ENCODE measurements around the gene USP7.
A peak's percentile ranks its signal among the peaks of the same experiment; 100 is the strongest.
"Not testable (repeated sequence)": the region's sequence is repeated elsewhere in the genome, so short reads cannot be mapped to it uniquely, and the experiment has no call there.

The USP7 gene

GRCh38 chr16:8878523-8878911 lies 85.2 kb downstream of the USP7 start:
- no peak for DNase-seq (ENCODE audit: low spot score)

- no peak for DNase-seq (ENCODE audit: low spot score)
These were observed 85.7 kb downstream of the USP7 start for GRCh38 chr16:8877894-8878522.

GRCh38 chr16:8875317-8875716 lies 88.4 kb downstream of the USP7 start:
- not testable (repeated sequence) for DNase-seq (ENCODE audit: low spot score)

- DNase-seq (ENCODE audit: low spot score) = no peak
These were observed 89.3 kb downstream of the USP7 start for GRCh38 chr16:8874388-8874787.

GRCh38 chr16:8873866-8874195 lies 89.9 kb downstream of the USP7 start:
- DNase-seq (ENCODE audit: low spot score) = not testable (repeated sequence)

GRCh38 chr16:8872967-8873865 lies 90.5 kb downstream of the USP7 start:
- DNase-seq (ENCODE audit: low spot score) = no peak

GRCh38 chr16:8872071-8872470 lies 91.6 kb downstream of the USP7 start:
- DNase-seq (ENCODE audit: low spot score) = no peak

GRCh38 chr16:8869988-8870241 lies 93.8 kb downstream of the USP7 start:
- DNase-seq (ENCODE audit: low spot score) = not testable (repeated sequence)

- DNase-seq (ENCODE audit: low spot score) = peak; percentile 42
These were observed 94.3 kb downstream of the USP7 start for GRCh38 chr16:8869212-8869987.

- DNase-seq (ENCODE audit: low spot score) = peak; percentile 97
These were observed 95.1 kb downstream of the USP7 start, which contains the start of gene CARHSP1 for GRCh38 chr16:8868416-8869211. CARHSP1 (minus strand) TSS chr16:8869006; CDS start chr16:8859328, 9,678 bp downstream.

GRCh38 chr16:8867932-8868415 lies 95.7 kb downstream of the USP7 start:
- DNase-seq (ENCODE audit: low spot score) = no peak

GRCh38 chr16:8867216-8867931 lies 96.3 kb downstream of the USP7 start:
- peak; percentile 48 for DNase-seq (ENCODE audit: low spot score)

GRCh38 chr16:8866884-8867215 lies 96.9 kb downstream of the USP7 start:
- DNase-seq (ENCODE audit: low spot score) = no peak

- DNase-seq (ENCODE audit: low spot score) = no peak
These were observed 97.4 kb downstream of the USP7 start for GRCh38 chr16:8866118-8866883.

- DNase-seq (ENCODE audit: low spot score) = no peak
These were observed 98.4 kb downstream of the USP7 start for GRCh38 chr16:8865145-8865882.

- DNase-seq (ENCODE audit: low spot score) = no peak
These were observed 99.1 kb downstream of the USP7 start for GRCh38 chr16:8864480-8865110.

GRCh38 chr16:8863594-8864424 lies 99.9 kb downstream of the USP7 start:
- DNase-seq (ENCODE audit: low spot score) = no peak

- no peak for DNase-seq (ENCODE audit: low spot score)
These were observed 101.2 kb downstream of the USP7 start for GRCh38 chr16:8862309-8863130.
